H9 (cell line): ENCODE measurements around the gene MAP3K5. TPM values are rescaled to one million over a fixed set of nuclear protein-coding genes. Genes with fewer than 3 reads are reported as not detected.
"Not testable (repeated sequence)": the region's sequence is repeated elsewhere in the genome, so short reads cannot be mapped to it uniquely, and the experiment has no call there.

Experiments used
- DNase-seq: peaks from one replicate; pipeline ENCODE4 v3.0.0-alpha.2; 2017
- H2AFZ ChIP-seq: one replicate; pipeline ENCODE4 v1.6.1; 2013; ENCODE audit warnings: mild to moderate bottlenecking, low read length, control low read depth, moderate library complexity
- H2AK5ac ChIP-seq: 2 replicates; pipeline ENCODE4 v1.6.1; 2013; ENCODE audit warnings: low read length, control low read depth, mixed read lengths; ENCODE audit not compliant: insufficient read length
- H2BK120ac ChIP-seq: one replicate; pipeline ENCODE4 v1.6.1; 2013; ENCODE audit warnings: low read depth, mild to moderate bottlenecking, low read length, control low read depth, inconsistent platforms; ENCODE audit not compliant: poor library complexity, severe bottlenecking
- H2BK12ac ChIP-seq: 2 replicates; pipeline ENCODE4 v1.6.1; 2013; ENCODE audit warnings: low read length, control low read depth, mixed read lengths, low read depth; ENCODE audit not compliant: insufficient read length
- H2BK15ac ChIP-seq: 2 replicates; pipeline ENCODE4 v1.6.1; 2013; ENCODE audit warnings: low read depth, low read length, control low read depth
- H2BK20ac ChIP-seq: one replicate; pipeline ENCODE4 v1.6.1; 2013; ENCODE audit warnings: low read depth, mild to moderate bottlenecking, low read length, control low read depth, inconsistent platforms; ENCODE audit not compliant: poor library complexity, severe bottlenecking
- H2BK5ac ChIP-seq: 2 replicates; pipeline ENCODE4 v1.6.1; 2013; ENCODE audit warnings: low read length, control low read depth, mixed read lengths; ENCODE audit not compliant: insufficient read length
- H3K14ac ChIP-seq: 2 replicates; pipeline ENCODE4 v1.6.1; 2013; ENCODE audit warnings: low read length, control low read depth; ENCODE audit not compliant: insufficient read depth
- H3K18ac ChIP-seq: 2 replicates; pipeline ENCODE4 v1.6.1; 2013; ENCODE audit warnings: low read depth, mild to moderate bottlenecking, mixed read lengths, low read length, control low read depth; ENCODE audit not compliant: insufficient read length
- H3K23ac ChIP-seq: 2 replicates; pipeline ENCODE4 v1.6.1; 2013; ENCODE audit warnings: low read length, control low read depth, mixed read lengths, low read depth; ENCODE audit not compliant: insufficient read length
- H3K23me2 ChIP-seq: 2 replicates; pipeline ENCODE4 v1.6.1; 2013; ENCODE audit warnings: low read depth, mild to moderate bottlenecking, mixed read lengths, low read length, control low read depth; ENCODE audit not compliant: insufficient read length, poor library complexity, severe bottlenecking
- H3K27ac ChIP-seq: 2 replicates; pipeline ENCODE4 v1.5.1; 2013; ENCODE audit warnings: low read length, control low read depth, mixed read lengths, low read depth; ENCODE audit not compliant: insufficient read length
- H3K27me3 ChIP-seq: 2 replicates; pipeline ENCODE4 v1.6.1; 2013; ENCODE audit warnings: low read length, control low read depth, inconsistent platforms; ENCODE audit not compliant: insufficient read depth
- H3K4ac ChIP-seq: 2 replicates; pipeline ENCODE4 v1.6.1; 2013; ENCODE audit warnings: low read depth, mild to moderate bottlenecking, control low read depth, inconsistent platforms, low read length, moderate library complexity
- H3K4me1 ChIP-seq: 2 replicates; pipeline ENCODE4 v1.6.1; 2013; ENCODE audit warnings: low read length, control low read depth, inconsistent platforms; ENCODE audit not compliant: insufficient read depth
- H3K4me2 ChIP-seq: 2 replicates; pipeline ENCODE4 v1.6.1; 2013; ENCODE audit warnings: low read length, control low read depth, mixed read lengths; ENCODE audit not compliant: insufficient read length, insufficient read depth
- H3K56ac ChIP-seq: 2 replicates; pipeline ENCODE4 v1.6.1; 2013; ENCODE audit warnings: low read depth, mild to moderate bottlenecking, mixed read lengths, low read length, control low read depth; ENCODE audit not compliant: insufficient read length
- H3K79me1 ChIP-seq: 2 replicates; pipeline ENCODE4 v1.6.1; 2013; ENCODE audit warnings: low read depth, mild to moderate bottlenecking, moderate library complexity, low read length, control low read depth, inconsistent platforms; ENCODE audit not compliant: insufficient read depth, poor library complexity, severe bottlenecking
- H3K79me2 ChIP-seq: 2 replicates; pipeline ENCODE4 v1.6.1; 2013; ENCODE audit warnings: low read length, control low read depth, inconsistent platforms; ENCODE audit not compliant: insufficient read depth
- H3K9ac ChIP-seq: 2 replicates; pipeline ENCODE4 v1.6.1; 2013; ENCODE audit warnings: low read length, control low read depth, mixed read lengths; ENCODE audit not compliant: insufficient read length; ENCODE audit errors: extremely low read depth
- H3K9me3 ChIP-seq: one replicate; pipeline ENCODE4 v1.6.1; 2013; ENCODE audit warnings: low read depth, low read length, inconsistent platforms; ENCODE audit not compliant: control insufficient read depth
- H3T11ph ChIP-seq: one replicate; pipeline ENCODE4 v1.6.1; 2013; ENCODE audit warnings: mild to moderate bottlenecking, low read length, control low read depth, inconsistent platforms
- H4K20me1 ChIP-seq: one replicate; pipeline ENCODE4 v1.6.1; 2013; ENCODE audit not compliant: control insufficient read depth, insufficient read length, insufficient read depth
- H4K5ac ChIP-seq: 2 replicates; pipeline ENCODE4 v1.6.1; 2013; ENCODE audit warnings: low read depth, mild to moderate bottlenecking, mixed read lengths, low read length, control low read depth; ENCODE audit not compliant: insufficient read length
- H4K8ac ChIP-seq: replicated peaks from 2 replicates; pipeline ENCODE4 v1.6.1; 2013; ENCODE audit warnings: low read length, control low read depth, mixed read lengths, low read depth; ENCODE audit not compliant: insufficient read length
- H4K91ac ChIP-seq: 2 replicates; pipeline ENCODE4 v1.6.1; 2013; ENCODE audit warnings: low read depth, mild to moderate bottlenecking, moderate library complexity, mixed read lengths, low read length, control low read depth; ENCODE audit not compliant: insufficient read length
- H3K27ac Mint-ChIP-seq, 3 experiments: 2 replicates in 2 of 3; 3 replicates in 1 of 3; pipeline ENCODE4 v1.8.0; 2020 to 2021; ENCODE audit warnings: mixed read lengths in 3 of 3, mild to moderate bottlenecking in 1 of 3, moderate library complexity in 1 of 3
- H3K27me3 Mint-ChIP-seq: 2 replicates; pipeline ENCODE4 v1.8.0; 2021; ENCODE audit warnings: low read depth, mild to moderate bottlenecking, moderate library complexity, mixed read lengths
- H3K36me3 Mint-ChIP-seq, 3 experiments: 2 replicates in 2 of 3; 3 replicates in 1 of 3; pipeline ENCODE4 v1.8.0; 2020 to 2021; ENCODE audit warnings: low read depth in 3 of 3, mixed read lengths in 3 of 3; ENCODE audit not compliant: insufficient read depth in 1 of 3
- H3K4me1 Mint-ChIP-seq, 2 experiments: 2 replicates each; pipeline ENCODE4 v1.8.0; 2020; ENCODE audit warnings: mixed read lengths in 2 of 2
- H3K4me3 Mint-ChIP-seq, 2 experiments: 2 replicates in 1 of 2; 3 replicates in 1 of 2; pipeline ENCODE4 v1.8.0; 2020 to 2021; ENCODE audit warnings: mild to moderate bottlenecking in 2 of 2, mixed read lengths in 2 of 2, moderate library complexity in 1 of 2
- H3K9me3 Mint-ChIP-seq, 2 experiments: 2 replicates in 1 of 2; 3 replicates in 1 of 2; pipeline ENCODE4 v1.8.0; 2020; ENCODE audit warnings: mild to moderate bottlenecking in 2 of 2, mixed read lengths in 2 of 2, moderate library complexity in 1 of 2
- CTCF ChIP-seq: fragments of 200-600 bp; sonication (generic); conservative IDR thresholded peaks from 3 replicates; pipeline ENCODE4 v1.8.0; 2021; ENCODE audit warnings: antibody characterized with exemption, mild to moderate bottlenecking
- WGBS: extraction: QIAGEN DNeasy Blood & Tissue Kit; methylation state at CpG from one replicate; pipeline ENCODE4 v1.1.7; 2013; ENCODE audit warnings: missing lambda C conversion rate, low lambda C conversion rate, mixed read lengths; ENCODE audit not compliant: insufficient read length; ENCODE audit errors: extremely low coverage; 5-methylcytosine and 5-hydroxymethylcytosine counted together
- total RNA-seq: library from RNA; stranded (reverse); gene quantifications from 2 replicates; pipeline ENCODE4 v1.2.1, GENCODE V29; 2021

The MAP3K5 gene
- total RNA-seq, 1 experiment from 2014 or later = 1.6 TPM

GRCh38 chr6:136716917-136717715 lies 75.2 kb downstream of the MAP3K5 start:
- H4K91ac ChIP-seq = no peak overlapping the region
- no CpG with 5 or more reads among the region's 4 CpGs for WGBS
- no peak overlapping the region for H2BK12ac ChIP-seq
- H4K5ac ChIP-seq = no peak overlapping the region
- TF ChIP-seq CTCF = no peak
- H3T11ph ChIP-seq = no peak overlapping the region
- no peaks in the 10 kb centered on the region; the same call in 1 of the 2 replicates for H3K27me3 ChIP-seq
- H4K20me1 ChIP-seq = no peaks in the 10 kb centered on the region
- no peak overlapping the region for H2BK120ac ChIP-seq
- H2BK20ac ChIP-seq = no peak overlapping the region
- H3K4me1 Mint-ChIP-seq = peaks cover 6 to 10% of the 10 kb centered on the region in 2 experiments; a peak in 3 of 4 replicates
- no peak overlapping the region for H3K4me3 Mint-ChIP-seq
- no peaks in the 10 kb centered on the region for H3K9me3 ChIP-seq
- H3K14ac ChIP-seq = no peak overlapping the region
- peaks cover 0 to 3% of the 10 kb centered on the region in 2 experiments; a peak in 2 of 5 replicates for H3K9me3 Mint-ChIP-seq
- no peak overlapping the region for H2BK5ac ChIP-seq
- no peaks in the 10 kb centered on the region for H3K79me2 ChIP-seq
- H4K8ac ChIP-seq = no peak overlapping the region
- peaks cover 3% of the 10 kb centered on the region; the same call in 1 of the 2 replicates for H3K4me1 ChIP-seq
- no peaks in the 10 kb centered on the region for H3K79me1 ChIP-seq
- H3K23me2 ChIP-seq = no peaks in the 10 kb centered on the region
- H2AFZ ChIP-seq = no peak overlapping the region
- no peak overlapping the region for H3K27ac Mint-ChIP-seq
- DNase-seq = no peak
- H3K18ac ChIP-seq = no peak overlapping the region
- no peak overlapping the region for H3K56ac ChIP-seq
- no peak overlapping the region for H3K27ac ChIP-seq
- H3K4me2 ChIP-seq = no peak overlapping the region
- H2BK15ac ChIP-seq = no peak overlapping the region
- peaks cover 0 to 3% (median 0%) of the 10 kb centered on the region in 3 experiments; a peak in 1 of 7 replicates for H3K36me3 Mint-ChIP-seq
- H2AK5ac ChIP-seq = no peak overlapping the region
- no peak overlapping the region for H3K23ac ChIP-seq
- H3K9ac ChIP-seq = no peak overlapping the region
- no peaks in the 10 kb centered on the region for H3K27me3 Mint-ChIP-seq
- H3K4ac ChIP-seq = no peak overlapping the region

GRCh38 chr6:136712642-136713041 lies 79.6 kb downstream of the MAP3K5 start:
- not testable (repeated sequence) for H3K36me3 Mint-ChIP-seq, H4K91ac ChIP-seq, H3K23ac ChIP-seq, H2BK120ac ChIP-seq, H3K27me3 ChIP-seq, H4K5ac ChIP-seq, H2BK20ac ChIP-seq, H3K23me2 ChIP-seq, H2AK5ac ChIP-seq, H3K9ac ChIP-seq, H4K8ac ChIP-seq, H3K4me1 Mint-ChIP-seq, H3K27me3 Mint-ChIP-seq, H2BK15ac ChIP-seq, H3K27ac ChIP-seq, H3K4me3 Mint-ChIP-seq, H2BK12ac ChIP-seq, H3K14ac ChIP-seq, H3K56ac ChIP-seq, H3K79me2 ChIP-seq, H3K18ac ChIP-seq, H3T11ph ChIP-seq, DNase-seq, H3K27ac Mint-ChIP-seq, H3K9me3 ChIP-seq, H3K4me2 ChIP-seq, H2BK5ac ChIP-seq, H3K4me1 ChIP-seq, H3K79me1 ChIP-seq, H4K20me1 ChIP-seq, H3K4ac ChIP-seq, H3K9me3 Mint-ChIP-seq, H2AFZ ChIP-seq
- WGBS = no CpG with 5 or more reads among the region's 4 CpGs
